GM13976 (cell line): ENCODE data around the gene MAGEA10.

ENCODE experiments used
- DNase-seq: peaks from one replicate; pipeline ENCODE4 v3.0.0; 2012; ENCODE audit warnings: low spot score
- CTCF ChIP-seq: IDR thresholded peaks from 2 replicates; pipeline ENCODE4 v1.5.1; 2012; ENCODE audit warnings: borderline replicate concordance, mild to moderate bottlenecking; ENCODE audit not compliant: insufficient read depth; ENCODE audit errors: extremely low read depth, missing control alignments, control extremely low read depth
- in situ Hi-C: fragments of 300-500 bp; cut with MboI; formaldehyde crosslinking; loops from one replicate; pipeline ENCODE4 v1.12.0; 2022; ENCODE audit warnings: low sequenced_read_pairs, mixed read lengths, inconsistent platforms; ENCODE audit not compliant: unreplicated experiment

MAGEA10 gene

GRCh38 chrX:152157042-152157441, 18.7 kb upstream of the MAGEA10 start:
- no peak for DNase-seq
- in situ Hi-C loops, result no loop called here
- no peak for TF ChIP-seq CTCF

GRCh38 chrX:152155766-152156310, 17.5 kb upstream of the MAGEA10 start:
- no peak for DNase-seq
- in situ Hi-C loops, result no loop called here
- TF ChIP-seq CTCF, result no peak

- TF ChIP-seq CTCF, result no peak
- in situ Hi-C loops, result no loop called here
- no peak for DNase-seq
Measured at GRCh38 chrX:152154050-152154449, 15.7 kb upstream of the MAGEA10 start.

- in situ Hi-C loops, result no loop called here
- no peak for TF ChIP-seq CTCF
- no peak for DNase-seq
Measured at GRCh38 chrX:152151256-152151655, 12.9 kb upstream of the MAGEA10 start.

GRCh38 chrX:152149648-152150047, 11.3 kb upstream of the MAGEA10 start:
- no peak for DNase-seq
- no peak for TF ChIP-seq CTCF
- in situ Hi-C loops, result no loop called here

GRCh38 chrX:152139589-152139988, 1.2 kb upstream of the MAGEA10 start:
- no peak for DNase-seq

More at GRCh38 chrX:152139589-152139988, 1.2 kb upstream of the MAGEA10 start:
- no peak for TF ChIP-seq CTCF
- in situ Hi-C loops, result no loop called here
